Esophagus muscularis mucosa (tissue), 3 donors: ENCODE measurements around the gene CAV3.

Experiments used
- CTCF ChIP-seq, 3 experiments: fragments of 200-600 bp in 2 of 3; fragments of 450-650 bp in 1 of 3; sonication (generic) in 2 of 3; IDR thresholded peaks; one replicate each; pipeline ENCODE4 v1.5.1; 2017 to 2019; ENCODE audit warnings: antibody characterized with exemption in 3 of 3, mild to moderate bottlenecking in 2 of 3, moderate library complexity in 1 of 3
- POLR2A ChIP-seq: fragments of 450-650 bp; IDR thresholded peaks from one replicate; pipeline ENCODE4 v1.6.1; 2017; ENCODE audit warnings: antibody characterized with exemption, moderate library complexity, mild to moderate bottlenecking, low read depth
- POLR2AphosphoS5 ChIP-seq, 2 donors: sonication (generic); formaldehyde crosslinking; IDR thresholded peaks; one replicate each; pipeline ENCODE4 v1.6.1; 2017; ENCODE audit warnings: antibody characterized with exemption in 2 of 2

GRCh38 chr3:8773941-8774542 lies 40.4 kb downstream of the CAV3 start:
- no peak for TF ChIP-seq CTCF (IDR thresholded peaks at IDR 0.05)
- no peak for TF ChIP-seq POLR2AphosphoS5 (IDR thresholded peaks at IDR 0.05)
- TF ChIP-seq POLR2A, result no peak
